Large intestine (tissue), 3 donors: ENCODE results near the gene CAPZB. TPM values are rescaled to one million over a fixed set of nuclear protein-coding genes. Genes with fewer than 3 reads are reported as not detected.

ENCODE experiments used
- DNase-seq, 2 donors: peaks; one replicate each; pipeline versions ENCODE4 v3.0.0 to v3.0.0-alpha.2; 2013
- H3K27ac ChIP-seq: one replicate; pipeline ENCODE4 v1.5.1; 2013; ENCODE audit warnings: low read length
- H3K27me3 ChIP-seq: 2 replicates; pipeline ENCODE4 v1.6.1; 2013; ENCODE audit warnings: low read length; ENCODE audit not compliant: control insufficient read depth, insufficient read depth
- H3K36me3 ChIP-seq: 2 replicates; pipeline ENCODE4 v1.6.1; 2013; ENCODE audit warnings: low read length; ENCODE audit not compliant: control insufficient read depth, insufficient read depth
- H3K4me1 ChIP-seq: one replicate; pipeline ENCODE4 v1.6.1; 2013; ENCODE audit warnings: low read length; ENCODE audit not compliant: control insufficient read depth, insufficient read depth
- H3K4me3 ChIP-seq: one replicate; pipeline ENCODE4 v1.5.1; 2013; ENCODE audit warnings: low read length
- H3K9me3 ChIP-seq: one replicate; pipeline ENCODE4 v1.6.1; 2013; ENCODE audit warnings: mild to moderate bottlenecking, low read depth, low read length, moderate library complexity; ENCODE audit not compliant: control insufficient read depth
- WGBS: methylation state at CpG from one replicate; pipeline ENCODE4 v1.1.5; 2013; ENCODE audit warnings: low lambda C conversion rate; ENCODE audit not compliant: insufficient coverage; 5-methylcytosine and 5-hydroxymethylcytosine counted together
- polyA plus RNA-seq: library from polyadenylated mRNA; unstranded; fragments of 120-200 nt; gene quantifications from one replicate; pipeline ENCODE4 v1.2.1, GENCODE V29; 2013

CAPZB gene
- polyA plus RNA-seq, 1 donor, result 245 TPM

GRCh38 chr1:19342894-19343616 lies 142.3 kb downstream of the CAPZB start:
- no peaks in the 10 kb centered on the region for H3K27me3 ChIP-seq
- peaks cover 64% of the 10 kb centered on the region for H3K36me3 ChIP-seq
- H3K27ac ChIP-seq, result no peak overlapping the region
- no CpG with 5 or more reads among the region's 33 CpGs for WGBS
- no peak for DNase-seq
- no peaks in the 10 kb centered on the region for H3K9me3 ChIP-seq
- peaks cover 5% of the 10 kb centered on the region for H3K4me1 ChIP-seq
- H3K4me3 ChIP-seq, result no peak overlapping the region

GRCh38 chr1:19342062-19342750 lies 143.1 kb downstream of the CAPZB start:
- Histone ChIP-seq H3K27me3 (no peaks in the 10 kb centered on the region), H3K36me3 (peaks cover 62% of the 10 kb centered on the region), H3K4me3 (no peak overlapping the region), H3K9me3 (no peaks in the 10 kb centered on the region), H3K4me1 (peaks cover 3% of the 10 kb centered on the region), H3K27ac (no peak overlapping the region)
- WGBS, result no CpG with 5 or more reads among the region's 27 CpGs
- no peak for DNase-seq

DNA sequence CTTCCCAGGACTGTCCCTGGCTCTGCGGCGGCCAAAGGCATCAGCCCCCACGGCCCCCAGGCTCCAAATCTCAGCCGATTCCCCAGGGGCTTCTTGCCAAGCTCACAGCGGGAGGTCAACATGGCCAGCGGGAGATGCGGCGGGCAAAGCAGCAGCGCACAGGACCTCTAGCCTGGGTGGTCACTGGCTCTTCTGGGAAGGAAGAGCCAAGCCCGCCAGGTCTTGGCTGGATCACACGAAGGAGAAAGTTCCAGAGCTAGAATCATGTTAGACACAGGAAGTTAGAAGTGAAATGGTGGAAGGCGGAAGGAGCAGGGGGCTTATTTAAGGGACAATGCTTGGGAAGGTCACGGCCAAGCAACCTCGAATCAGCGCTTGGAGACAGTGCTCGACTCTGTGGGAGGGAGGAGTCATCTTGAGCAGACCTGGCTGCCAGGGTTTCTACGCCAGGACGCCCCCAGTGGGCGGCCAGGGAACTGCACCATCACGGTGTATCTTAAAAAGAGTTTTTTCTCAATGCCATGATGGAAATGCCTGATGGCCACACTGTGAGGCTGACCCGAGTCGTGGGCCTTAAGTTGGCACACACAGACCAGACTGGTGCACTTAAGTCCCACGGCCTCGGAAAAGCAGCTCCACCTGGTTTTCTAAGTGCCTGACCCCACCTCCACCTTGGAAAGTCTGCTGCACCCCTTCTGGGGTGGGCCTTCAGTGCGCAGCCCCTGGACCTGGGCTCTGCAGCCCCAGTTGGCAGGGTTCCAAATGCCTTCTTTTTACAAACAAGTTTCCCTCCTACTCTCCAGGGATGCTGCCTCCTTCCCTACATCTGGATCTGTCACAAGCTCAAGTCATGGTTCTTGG lies 143.9 kb downstream of the CAPZB start:
- H3K27ac ChIP-seq, result no peak overlapping the region
- peaks cover 60% of the 10 kb centered on the region for H3K36me3 ChIP-seq
- no CpG with 5 or more reads among the region's 25 CpGs for WGBS

GRCh38 chr1:19340387-19340937 lies 144.9 kb downstream of the CAPZB start:
- H3K36me3 ChIP-seq, result peaks cover 54% of the 10 kb centered on the region
- DNase-seq, result no peak
- no peak overlapping the region for H3K4me3 ChIP-seq
- no peaks in the 10 kb centered on the region for H3K27me3 ChIP-seq
- H3K27ac ChIP-seq, result no peak overlapping the region
- H3K4me1 ChIP-seq, result peaks cover 3% of the 10 kb centered on the region
- no peaks in the 10 kb centered on the region for H3K9me3 ChIP-seq
- 94% methylated on average over 6 of the region's 14 CpGs for WGBS

More for the DNA sequence above, 143.9 kb downstream of the CAPZB start:
- DNase-seq, result peak; percentile 62
- H3K4me1 ChIP-seq, result peaks cover 3% of the 10 kb centered on the region
- H3K27me3 ChIP-seq, result no peaks in the 10 kb centered on the region
- H3K9me3 ChIP-seq, result no peaks in the 10 kb centered on the region
- H3K4me3 ChIP-seq, result no peak overlapping the region

- WGBS, result 67% methylated on average over 3 of the region's 19 CpGs
- H3K27me3 ChIP-seq, result no peaks in the 10 kb centered on the region
- DNase-seq, result no peak
- no peak overlapping the region for H3K4me3 ChIP-seq
- H3K9me3 ChIP-seq, result no peaks in the 10 kb centered on the region
- peaks cover 3% of the 10 kb centered on the region for H3K4me1 ChIP-seq
- no peak overlapping the region for H3K27ac ChIP-seq
- H3K36me3 ChIP-seq, result peaks cover 42% of the 10 kb centered on the region
These were observed 146.0 kb downstream of the CAPZB start for GRCh38 chr1:19339214-19339861.

GRCh38 chr1:19338323-19338762 lies 147.0 kb downstream of the CAPZB start:
- Histone ChIP-seq H3K36me3 (peaks cover 34% of the 10 kb centered on the region), H3K9me3 (no peaks in the 10 kb centered on the region), H3K27me3 (no peaks in the 10 kb centered on the region), H3K4me3 (peak overlapping the region; percentile 25), H3K4me1 (peaks cover 3% of the 10 kb centered on the region), H3K27ac (peak overlapping the region; percentile 23)
- peak; percentile 53 to 76 for DNase-seq
- no CpG with 5 or more reads among the region's 27 CpGs for WGBS

- H3K4me3 ChIP-seq, result no peak overlapping the region
- DNase-seq, result no peak
- no CpG with 5 or more reads among the region's 4 CpGs for WGBS
- H3K9me3 ChIP-seq, result no peaks in the 10 kb centered on the region
- H3K4me1 ChIP-seq, result peaks cover 3% of the 10 kb centered on the region
- H3K27ac ChIP-seq, result no peak overlapping the region
- peaks cover 31% of the 10 kb centered on the region for H3K36me3 ChIP-seq
- H3K27me3 ChIP-seq, result no peaks in the 10 kb centered on the region
These were observed 148.1 kb downstream of the CAPZB start for GRCh38 chr1:19337289-19337688.

DNA sequence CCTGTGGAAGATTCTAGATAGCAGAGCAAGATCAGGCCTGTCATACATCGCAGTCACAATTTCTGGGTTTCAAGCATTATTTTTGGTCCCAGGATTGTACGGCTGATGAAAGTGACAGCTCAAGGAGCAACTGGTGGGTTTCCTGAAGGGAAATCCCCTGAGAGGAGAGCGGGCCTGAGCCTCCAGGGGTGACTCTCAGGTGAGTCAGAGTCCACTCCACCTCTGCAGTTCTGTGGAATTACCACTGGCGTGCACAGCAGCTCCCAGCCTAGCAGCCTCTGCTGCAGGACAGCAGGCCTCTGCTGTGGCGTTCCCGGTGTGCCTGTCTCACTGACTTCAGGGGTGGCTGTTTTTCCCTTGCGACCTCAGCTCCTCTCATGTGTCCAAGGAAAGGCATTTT lies 148.8 kb downstream of the CAPZB start:
- H3K9me3 ChIP-seq, result no peaks in the 10 kb centered on the region

GRCh38 chr1:19333587-19334354 lies 151.6 kb downstream of the CAPZB start:
- peaks cover 26% of the 10 kb centered on the region for H3K36me3 ChIP-seq
- no CpG with 5 or more reads among the region's 9 CpGs for WGBS
- H3K4me3 ChIP-seq, result no peak overlapping the region
- no peaks in the 10 kb centered on the region for H3K4me1 ChIP-seq
- H3K27ac ChIP-seq, result no peak overlapping the region
- no peaks in the 10 kb centered on the region for H3K9me3 ChIP-seq
- DNase-seq, result no peak
- H3K27me3 ChIP-seq, result no peaks in the 10 kb centered on the region

More for the DNA sequence above, 148.8 kb downstream of the CAPZB start:
- Histone ChIP-seq H3K4me3 (no peak overlapping the region), H3K36me3 (peaks cover 29% of the 10 kb centered on the region), H3K4me1 (peaks cover 3% of the 10 kb centered on the region), H3K27me3 (no peaks in the 10 kb centered on the region), H3K27ac (no peak overlapping the region)
- no CpG with 5 or more reads among the region's 7 CpGs for WGBS
- DNase-seq, result no peak
